Endothelial cell of umbilical vein (primary cell): ENCODE data around the gene KIAA1210.

Source experiments
- EZH2 ChIP-seq: IDR thresholded peaks from 2 replicates; pipeline ENCODE4 v1.6.1; 2012; ENCODE audit warnings: borderline replicate concordance, low read depth, mild to moderate bottlenecking, moderate library complexity, low read length, inconsistent platforms; ENCODE audit not compliant: severe bottlenecking
- POLR2A ChIP-seq: IDR thresholded peaks from 2 replicates; pipeline ENCODE4 v1.6.1; 2012; ENCODE audit warnings: low read depth, mild to moderate bottlenecking, control low read depth, low read length
- POLR2AphosphoS5 ChIP-seq: IDR thresholded peaks from 2 replicates; pipeline ENCODE4 v1.6.1; 2012; ENCODE audit warnings: low read depth, mild to moderate bottlenecking, control low read depth, low read length, moderate library complexity; ENCODE audit not compliant: insufficient read depth
- TF ChIP-seq, protein P1 (sequence below): IDR thresholded peaks from 2 replicates; pipeline ENCODE4 v1.6.1; 2011; ENCODE audit not compliant: insufficient read depth, insufficient read length
- TF ChIP-seq, protein P2 (sequence below), 2 donors: IDR thresholded peaks; 1 replicate in 1 of 2; 2 replicates in 1 of 2; pipeline ENCODE4 v1.5.1; 2011; ENCODE audit warnings: low read length in 2 of 2, mild to moderate bottlenecking in 2 of 2, moderate library complexity in 2 of 2, control low read depth in 1 of 2, inconsistent platforms in 1 of 2, low read depth in 1 of 2; ENCODE audit not compliant: insufficient read depth in 1 of 2; ENCODE audit errors: extremely low read depth in 1 of 2

DNA sequence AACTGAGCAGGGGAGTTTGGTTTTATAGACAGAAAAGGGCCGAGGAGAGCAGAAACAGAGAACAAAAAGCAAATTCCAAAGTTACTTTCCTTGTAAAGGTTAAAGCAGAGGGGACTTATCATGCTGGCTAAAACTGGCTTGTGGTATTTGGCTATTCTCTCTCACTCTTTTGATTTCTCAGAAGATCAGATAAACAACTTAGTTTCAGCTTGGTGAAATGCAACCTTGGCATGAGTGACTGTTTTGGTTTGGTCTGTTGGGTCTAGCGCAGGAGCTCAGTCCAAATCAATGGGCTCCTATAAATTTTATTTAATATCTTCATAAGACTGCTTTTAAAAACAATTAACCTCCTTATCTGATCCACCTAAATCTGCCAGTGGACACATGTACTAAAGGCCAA lies 47.3 kb upstream of the KIAA1210 start:
- TF ChIP-seq, protein P1, sequence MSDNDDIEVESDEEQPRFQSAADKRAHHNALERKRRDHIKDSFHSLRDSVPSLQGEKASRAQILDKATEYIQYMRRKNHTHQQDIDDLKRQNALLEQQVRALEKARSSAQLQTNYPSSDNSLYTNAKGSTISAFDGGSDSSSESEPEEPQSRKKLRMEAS, result no peak
- TF ChIP-seq, protein P2, sequence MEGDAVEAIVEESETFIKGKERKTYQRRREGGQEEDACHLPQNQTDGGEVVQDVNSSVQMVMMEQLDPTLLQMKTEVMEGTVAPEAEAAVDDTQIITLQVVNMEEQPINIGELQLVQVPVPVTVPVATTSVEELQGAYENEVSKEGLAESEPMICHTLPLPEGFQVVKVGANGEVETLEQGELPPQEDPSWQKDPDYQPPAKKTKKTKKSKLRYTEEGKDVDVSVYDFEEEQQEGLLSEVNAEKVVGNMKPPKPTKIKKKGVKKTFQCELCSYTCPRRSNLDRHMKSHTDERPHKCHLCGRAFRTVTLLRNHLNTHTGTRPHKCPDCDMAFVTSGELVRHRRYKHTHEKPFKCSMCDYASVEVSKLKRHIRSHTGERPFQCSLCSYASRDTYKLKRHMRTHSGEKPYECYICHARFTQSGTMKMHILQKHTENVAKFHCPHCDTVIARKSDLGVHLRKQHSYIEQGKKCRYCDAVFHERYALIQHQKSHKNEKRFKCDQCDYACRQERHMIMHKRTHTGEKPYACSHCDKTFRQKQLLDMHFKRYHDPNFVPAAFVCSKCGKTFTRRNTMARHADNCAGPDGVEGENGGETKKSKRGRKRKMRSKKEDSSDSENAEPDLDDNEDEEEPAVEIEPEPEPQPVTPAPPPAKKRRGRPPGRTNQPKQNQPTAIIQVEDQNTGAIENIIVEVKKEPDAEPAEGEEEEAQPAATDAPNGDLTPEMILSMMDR (IDR thresholded peaks at IDR 0.05; ENCODE audit: extremely low read depth in 1 of 2, insufficient read depth in 1 of 2, low read depth in 1 of 2, low read length in 2 of 2), result no peak
- no peak for TF ChIP-seq POLR2A
- TF ChIP-seq EZH2, result no peak
- no peak for TF ChIP-seq POLR2AphosphoS5
